ENCODE results near the gene ZNF439. TPM values are rescaled to one million over a fixed set of nuclear protein-coding genes. Genes with fewer than 3 reads are reported as not detected.

ZNF439 gene
- total and polyA plus RNA-seq, 2 of the 13 experiments (the other 11 are each of a cell fraction or from before 2014, with no cell fraction given): 2.9 to 4.9 TPM

- TF ChIP-seq ZMYM4 (CRISPR knock-in tag; IDR thresholded peaks at IDR 0.05) (peak; percentile 63), HDAC1 (CRISPR knock-in tag; IDR thresholded peaks at IDR 0.05) (peak; percentile 89), ZNF501 (CRISPR knock-in tag; IDR thresholded peaks at IDR 0.05) (peak; percentile 69; the same call in 1 of the 2 replicates), TOE1 (CRISPR knock-in tag; IDR thresholded peaks at IDR 0.05) (no peak), STAT5B (CRISPR knock-in tag; IDR thresholded peaks at IDR 0.05) (0 out of 2 replicates have a peak, but pooled peaks have one; percentile 34), EP300 (IDR thresholded peaks at IDR 0.05; ENCODE audit: low read depth in 2 of 2, low read length in 2 of 2) (peak in 1 of 2 experiments; percentile 43; a peak in 2 of 4 replicates), EP300 (CRISPR knock-in tag; IDR thresholded peaks at IDR 0.05; ENCODE audit: borderline replicate concordance) (no peak), ZNF83 (CRISPR knock-in tag; IDR thresholded peaks at IDR 0.05; ENCODE audit: borderline replicate concordance) (peak; percentile 21; the same call in 1 of the 2 replicates), ISL2 (CRISPR knock-in tag; IDR thresholded peaks at IDR 0.05) (0 out of 2 replicates have a peak, but pooled peaks have one; percentile 8), MAFF (IDR thresholded peaks at IDR 0.05; ENCODE audit: low read depth, low read length) (no peak), NR2F6 (IDR thresholded peaks at IDR 0.05) (peak; percentile 46), NR2F6 (CRISPR knock-in tag; IDR thresholded peaks at IDR 0.05) (peak; percentile 75), MTF1 (CRISPR knock-in tag; IDR thresholded peaks at IDR 0.05) (0 out of 2 replicates have a peak, but pooled peaks have one; percentile 23), ZNF598 (CRISPR knock-in tag; IDR thresholded peaks at IDR 0.05; ENCODE audit: borderline replicate concordance) (peak; percentile 88; the same call in 1 of the 2 replicates), ZBTB4 (CRISPR knock-in tag; IDR thresholded peaks at IDR 0.05; ENCODE audit: borderline replicate concordance) (peak; percentile 70; the same call in 1 of the 2 replicates), HNRNPK (IDR thresholded peaks at IDR 0.05; ENCODE audit: low read depth, low read length, poor library complexity, severe bottlenecking) (peak; percentile 50), ZSCAN25 (CRISPR knock-in tag; IDR thresholded peaks at IDR 0.05) (peak; percentile 69; the same call in 1 of the 2 replicates), ZNF430 (CRISPR knock-in tag; IDR thresholded peaks at IDR 0.05) (peak; percentile 70), ZNF724P (CRISPR knock-in tag; IDR thresholded peaks at IDR 0.05; ENCODE audit: borderline replicate concordance) (peak; percentile 87)
- TF ChIP-seq, protein P1, sequence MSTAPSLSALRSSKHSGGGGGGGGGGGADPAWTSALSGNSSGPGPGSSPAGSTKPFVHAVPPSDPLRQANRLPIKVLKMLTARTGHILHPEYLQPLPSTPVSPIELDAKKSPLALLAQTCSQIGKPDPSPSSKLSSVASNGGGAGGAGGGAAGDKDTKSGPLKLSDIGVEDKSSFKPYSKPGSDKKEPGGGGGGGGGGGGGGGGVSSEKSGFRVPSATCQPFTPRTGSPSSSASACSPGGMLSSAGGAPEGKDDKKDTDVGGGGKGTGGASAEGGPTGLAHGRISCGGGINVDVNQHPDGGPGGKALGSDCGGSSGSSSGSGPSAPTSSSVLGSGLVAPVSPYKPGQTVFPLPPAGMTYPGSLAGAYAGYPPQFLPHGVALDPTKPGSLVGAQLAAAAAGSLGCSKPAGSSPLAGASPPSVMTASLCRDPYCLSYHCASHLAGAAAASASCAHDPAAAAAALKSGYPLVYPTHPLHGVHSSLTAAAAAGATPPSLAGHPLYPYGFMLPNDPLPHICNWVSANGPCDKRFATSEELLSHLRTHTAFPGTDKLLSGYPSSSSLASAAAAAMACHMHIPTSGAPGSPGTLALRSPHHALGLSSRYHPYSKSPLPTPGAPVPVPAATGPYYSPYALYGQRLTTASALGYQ (CRISPR knock-in tag; IDR thresholded peaks at IDR 0.05): peak; percentile 2; the same call in 1 of the 2 replicates
- TF ChIP-seq, protein P2, sequence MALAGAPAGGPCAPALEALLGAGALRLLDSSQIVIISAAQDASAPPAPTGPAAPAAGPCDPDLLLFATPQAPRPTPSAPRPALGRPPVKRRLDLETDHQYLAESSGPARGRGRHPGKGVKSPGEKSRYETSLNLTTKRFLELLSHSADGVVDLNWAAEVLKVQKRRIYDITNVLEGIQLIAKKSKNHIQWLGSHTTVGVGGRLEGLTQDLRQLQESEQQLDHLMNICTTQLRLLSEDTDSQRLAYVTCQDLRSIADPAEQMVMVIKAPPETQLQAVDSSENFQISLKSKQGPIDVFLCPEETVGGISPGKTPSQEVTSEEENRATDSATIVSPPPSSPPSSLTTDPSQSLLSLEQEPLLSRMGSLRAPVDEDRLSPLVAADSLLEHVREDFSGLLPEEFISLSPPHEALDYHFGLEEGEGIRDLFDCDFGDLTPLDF (CRISPR knock-in tag; IDR thresholded peaks at IDR 0.05): peak; percentile 56; the same call in 1 of the 2 replicates
- TF ChIP-seq, protein P3, sequence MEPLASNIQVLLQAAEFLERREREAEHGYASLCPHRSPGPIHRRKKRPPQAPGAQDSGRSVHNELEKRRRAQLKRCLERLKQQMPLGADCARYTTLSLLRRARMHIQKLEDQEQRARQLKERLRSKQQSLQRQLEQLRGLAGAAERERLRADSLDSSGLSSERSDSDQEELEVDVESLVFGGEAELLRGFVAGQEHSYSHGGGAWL (CRISPR knock-in tag; IDR thresholded peaks at IDR 0.05): peak; percentile 65; the same call in 1 of the 2 replicates
Observed at GRCh38 chr19:11887611-11888531, 39.3 kb downstream of the ZNF439 start, which contains the start of gene ZNF69 (continued).
